Lower leg skin (tissue), 4 donors: Measurements from ENCODE around the gene TNNI3K. TPM values are rescaled to one million over a fixed set of nuclear protein-coding genes. Genes with fewer than 3 reads are reported as not detected.

Experiments
- DNase-seq, 2 donors: peaks; one replicate each; pipeline ENCODE4 v3.0.0-alpha.2; 2019; ENCODE audit warnings: low spot score in 2 of 2
- H3K4me3 ChIP-seq: fragments of 200-600 bp; sonication (generic); 2 replicates; pipeline ENCODE4 v1.5.1; 2017; ENCODE audit warnings: mild to moderate bottlenecking, low read depth; ENCODE audit not compliant: poor library complexity, severe bottlenecking
- POLR2A ChIP-seq, 2 donors: fragments of 450-650 bp; IDR thresholded peaks; one replicate each; pipeline ENCODE4 v1.6.1; 2016 to 2017; ENCODE audit warnings: antibody characterized with exemption in 2 of 2, mild to moderate bottlenecking in 1 of 2, moderate library complexity in 1 of 2
- WGBS, 2 donors: methylation state at CpG; one replicate each; pipeline ENCODE4 v1.1.5; 2018; 5-methylcytosine and 5-hydroxymethylcytosine counted together
- intact Hi-C: fragments of 100-400 bp; cut with DNase I; formaldehyde crosslinking; loops from one replicate; pipeline ENCODE4 v1.15.0; 2023; ENCODE audit warnings: low total_unique reads
- total RNA-seq, 4 donors: library from RNA; depleted of rRNA; stranded (reverse); fragments of >200 nt; gene quantifications; one replicate each; pipeline ENCODE4 v1.1.0, GENCODE V29; 2016
- TF ChIP-seq, protein P1 (sequence below), 3 donors: fragments of 450-650 bp; IDR thresholded peaks; one replicate each; pipeline ENCODE4 v1.5.1; 2016; ENCODE audit warnings: antibody characterized with exemption in 3 of 3, mild to moderate bottlenecking in 3 of 3, moderate library complexity in 2 of 3

Gene TNNI3K
- total RNA-seq, 4 donors from 2014 or later, result 0.75 to 2.2 TPM; not detected in 2

DNA sequence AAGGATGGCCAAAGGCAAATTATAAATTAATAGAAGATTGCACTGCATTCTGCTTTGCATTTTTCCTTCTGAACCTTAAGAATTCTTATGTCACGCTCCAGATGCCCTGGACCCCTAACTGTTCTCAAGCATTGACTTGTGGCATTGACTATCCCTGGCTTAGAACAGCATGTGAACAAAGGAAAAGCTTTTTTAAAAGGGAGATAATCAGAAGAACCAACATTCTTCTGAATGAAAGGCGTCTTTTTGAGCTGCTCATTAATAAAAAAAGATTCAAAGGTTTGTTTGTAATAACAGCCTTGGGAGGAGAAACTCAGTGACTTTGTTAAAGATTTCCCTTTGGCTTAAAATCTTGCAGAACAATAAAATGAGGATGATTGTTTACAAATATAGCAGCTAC, 105.5 kb downstream of the TNNI3K start:
- no peak for TF ChIP-seq POLR2A (IDR thresholded peaks at IDR 0.05)
- TF ChIP-seq, protein P1, sequence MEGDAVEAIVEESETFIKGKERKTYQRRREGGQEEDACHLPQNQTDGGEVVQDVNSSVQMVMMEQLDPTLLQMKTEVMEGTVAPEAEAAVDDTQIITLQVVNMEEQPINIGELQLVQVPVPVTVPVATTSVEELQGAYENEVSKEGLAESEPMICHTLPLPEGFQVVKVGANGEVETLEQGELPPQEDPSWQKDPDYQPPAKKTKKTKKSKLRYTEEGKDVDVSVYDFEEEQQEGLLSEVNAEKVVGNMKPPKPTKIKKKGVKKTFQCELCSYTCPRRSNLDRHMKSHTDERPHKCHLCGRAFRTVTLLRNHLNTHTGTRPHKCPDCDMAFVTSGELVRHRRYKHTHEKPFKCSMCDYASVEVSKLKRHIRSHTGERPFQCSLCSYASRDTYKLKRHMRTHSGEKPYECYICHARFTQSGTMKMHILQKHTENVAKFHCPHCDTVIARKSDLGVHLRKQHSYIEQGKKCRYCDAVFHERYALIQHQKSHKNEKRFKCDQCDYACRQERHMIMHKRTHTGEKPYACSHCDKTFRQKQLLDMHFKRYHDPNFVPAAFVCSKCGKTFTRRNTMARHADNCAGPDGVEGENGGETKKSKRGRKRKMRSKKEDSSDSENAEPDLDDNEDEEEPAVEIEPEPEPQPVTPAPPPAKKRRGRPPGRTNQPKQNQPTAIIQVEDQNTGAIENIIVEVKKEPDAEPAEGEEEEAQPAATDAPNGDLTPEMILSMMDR (IDR thresholded peaks at IDR 0.05), result no peak
- WGBS, 2 donors, result 47 to 48% methylated on average over 2 of the region's 2 CpGs
- no peak overlapping the region for H3K4me3 ChIP-seq
- no peak for DNase-seq
- intact Hi-C loops, result no loop called here

DNA sequence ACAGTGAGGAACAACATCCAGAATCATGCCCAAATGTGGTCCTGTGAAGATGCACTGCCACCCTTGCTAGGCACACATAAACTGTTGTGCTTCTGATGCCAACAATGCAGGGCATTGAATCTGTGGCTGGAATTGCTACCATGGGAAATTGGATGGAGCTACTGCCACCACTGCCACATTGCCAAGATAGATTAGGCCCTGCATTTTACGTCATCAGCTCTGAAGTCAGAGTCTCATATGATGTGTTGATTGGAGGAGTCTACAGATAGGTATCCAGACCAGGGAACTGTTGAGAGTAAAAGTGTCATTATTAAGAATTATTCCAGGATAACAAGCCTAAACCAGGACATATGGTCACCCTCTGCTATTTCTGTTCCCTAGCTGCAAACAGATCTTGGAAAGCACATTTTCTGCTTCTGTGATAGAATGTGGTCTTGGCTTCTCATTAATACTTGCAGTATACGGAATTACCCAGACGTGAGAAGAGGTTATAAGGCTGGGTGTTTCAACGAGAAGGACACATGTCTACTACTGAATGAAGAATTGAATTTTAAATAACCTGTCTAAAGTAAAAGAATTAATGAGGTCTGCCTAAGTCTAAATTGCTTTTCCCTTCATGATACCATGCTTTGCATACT, 106.6 kb downstream of the TNNI3K start:
- intact Hi-C loops, result no loop called here
- no peak overlapping the region for H3K4me3 ChIP-seq
- TF ChIP-seq POLR2A (IDR thresholded peaks at IDR 0.05), result no peak
- TF ChIP-seq, protein P1 (IDR thresholded peaks at IDR 0.05), result no peak
- DNase-seq, result no peak
- WGBS, 2 donors, result 81 to 84% methylated on average over 4 of the region's 4 CpGs

DNA sequence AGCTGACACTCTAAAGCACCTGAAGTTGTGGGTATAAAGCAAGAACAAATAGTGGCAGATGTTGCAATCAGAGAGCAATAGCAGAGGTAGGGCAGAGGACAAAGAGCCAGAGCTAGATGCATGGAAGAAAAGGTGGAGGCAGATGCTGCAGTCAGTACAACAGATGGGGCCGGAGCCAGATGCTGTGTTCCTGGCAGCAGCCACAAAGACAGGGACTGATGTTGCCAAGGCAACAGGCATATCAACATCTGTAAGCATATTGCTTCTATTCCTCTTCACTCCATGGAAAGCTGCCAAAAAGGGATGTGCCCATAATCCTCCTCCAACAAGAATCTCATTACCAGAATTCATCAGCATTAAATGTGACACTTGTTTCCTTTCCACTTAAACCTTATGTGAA, 108.0 kb downstream of the TNNI3K start:
- no peak for DNase-seq
- intact Hi-C loops, result no loop called here
- H3K4me3 ChIP-seq, result no peak overlapping the region
- no peak for TF ChIP-seq POLR2A (IDR thresholded peaks at IDR 0.05)
- TF ChIP-seq, protein P1 (IDR thresholded peaks at IDR 0.05), result no peak
- WGBS, 2 donors, result 15 to 33% methylated on average over 1 of the region's 1 CpG

DNA sequence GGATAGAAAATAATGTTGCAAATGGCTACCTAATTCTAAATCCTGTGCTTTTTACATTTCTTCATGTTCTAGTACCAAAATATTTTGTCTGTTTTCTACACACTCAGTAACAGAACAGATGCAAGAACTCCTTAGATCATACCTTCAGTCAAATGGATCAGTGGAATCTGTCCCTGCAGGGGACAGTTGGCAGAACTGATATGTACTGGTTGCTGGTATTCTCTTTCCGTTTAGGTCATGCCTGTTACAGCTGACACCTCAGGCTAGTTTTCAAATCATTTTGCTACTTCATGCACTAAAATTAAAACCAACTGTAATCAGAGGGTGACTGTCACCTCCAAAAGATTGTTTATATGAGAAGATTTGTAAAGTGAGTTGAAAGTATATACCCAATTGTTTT, 109.2 kb downstream of the TNNI3K start:
- 58 to 69% methylated on average over 1 of the region's 1 CpG for WGBS, 2 donors
- H3K4me3 ChIP-seq, result no peak overlapping the region
- intact Hi-C loops, result no loop called here
- DNase-seq, result no peak
- no peak for TF ChIP-seq POLR2A (IDR thresholded peaks at IDR 0.05)
- TF ChIP-seq, protein P1 (IDR thresholded peaks at IDR 0.05), result no peak

DNA sequence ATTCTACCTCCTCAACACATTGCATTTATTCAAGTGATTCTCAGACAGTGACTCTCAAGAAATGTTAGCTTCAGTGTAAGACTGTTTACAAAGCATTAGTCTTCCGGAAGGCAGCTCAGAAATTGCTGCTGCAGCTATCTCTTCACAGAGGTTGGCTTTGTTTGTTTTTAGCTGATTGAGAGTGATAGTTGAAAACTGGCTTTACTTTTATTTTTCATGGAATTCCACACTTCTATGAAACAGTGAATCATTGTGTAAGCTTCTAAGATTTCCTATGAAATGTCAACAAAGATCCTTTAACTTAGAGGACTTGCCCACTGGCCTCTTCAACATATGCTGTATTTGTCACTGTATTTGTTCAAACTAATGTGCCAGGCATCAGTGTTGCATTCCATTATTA, 121.3 kb downstream of the TNNI3K start:
- no peak overlapping the region for H3K4me3 ChIP-seq
- TF ChIP-seq POLR2A (IDR thresholded peaks at IDR 0.05), result no peak
- TF ChIP-seq, protein P1 (IDR thresholded peaks at IDR 0.05), result no peak
- no peak for DNase-seq
- intact Hi-C loops, result no loop called here
- 90 to 97% methylated on average over 1 of the region's 1 CpG for WGBS, 2 donors

DNA sequence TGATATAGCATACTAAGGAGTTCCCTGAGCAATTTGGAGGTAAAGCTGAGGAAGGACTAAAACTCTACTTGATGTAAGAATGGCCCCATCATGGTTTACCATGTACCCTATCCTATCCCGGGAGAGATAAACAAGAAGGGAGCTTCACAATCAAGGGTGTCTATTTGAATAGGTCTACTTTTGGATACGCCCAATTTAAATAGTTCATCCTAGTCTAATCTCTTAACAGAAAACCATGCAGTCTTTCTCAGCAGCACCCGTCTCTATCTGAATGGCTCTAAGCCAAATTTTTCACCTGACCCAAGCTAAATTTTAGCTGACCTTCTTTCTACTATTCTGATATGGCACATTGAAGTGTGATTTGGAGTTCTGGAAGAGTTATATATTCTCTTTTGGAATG, 122.0 kb downstream of the TNNI3K start:
- TF ChIP-seq POLR2A (IDR thresholded peaks at IDR 0.05), result no peak
- TF ChIP-seq, protein P1 (IDR thresholded peaks at IDR 0.05), result no peak
- intact Hi-C loops, result no loop called here
- 88% methylated on average over 3 of the region's 3 CpGs for WGBS, 2 donors
- no peak overlapping the region for H3K4me3 ChIP-seq
- DNase-seq, result no peak
